HG03342 (cell line): ENCODE data around the gene PDZD2.
"Not testable (repeated sequence)": the region's sequence is repeated elsewhere in the genome, so short reads cannot be mapped to it uniquely, and the experiment has no call there.

ENCODE experiments used
- ATAC-seq: cut with Tn5 transposase; IDR thresholded peaks from one replicate; pipeline ENCODE4 v1.9.1; 2021; ENCODE audit warnings: mild to moderate bottlenecking, moderate library complexity; ENCODE audit not compliant: unreplicated experiment

The PDZD2 gene

GRCh38 chr5:31962871-31963307 is 324.0 kb downstream of the PDZD2 start:
- no peak for ATAC-seq

- no peak for ATAC-seq
Observed at GRCh38 chr5:31963358-31964006, 324.6 kb downstream of the PDZD2 start.

- ATAC-seq: no peak
Observed at GRCh38 chr5:31964007-31964360, 325.1 kb downstream of the PDZD2 start.

- no peak for ATAC-seq
Observed at GRCh38 chr5:31965227-31965626, 326.3 kb downstream of the PDZD2 start.

- ATAC-seq: no peak
Observed at GRCh38 chr5:31966936-31967335, 328.0 kb downstream of the PDZD2 start.

- no peak for ATAC-seq
Observed at GRCh38 chr5:31967461-31967860, 328.5 kb downstream of the PDZD2 start.

- no peak for ATAC-seq
Observed at GRCh38 chr5:31972558-31972957, 333.6 kb downstream of the PDZD2 start.

GRCh38 chr5:31975189-31975612 is 336.3 kb downstream of the PDZD2 start:
- not testable (repeated sequence) for ATAC-seq

GRCh38 chr5:31976169-31976568 is 337.2 kb downstream of the PDZD2 start:
- no peak for ATAC-seq

GRCh38 chr5:31981361-31981945 is 342.5 kb downstream of the PDZD2 start:
- no peak for ATAC-seq

GRCh38 chr5:31982027-31982426 is 343.1 kb downstream of the PDZD2 start:
- no peak for ATAC-seq

GRCh38 chr5:31982621-31983020 is 343.7 kb downstream of the PDZD2 start:
- no peak for ATAC-seq

GRCh38 chr5:31983851-31984250 is 344.9 kb downstream of the PDZD2 start:
- no peak for ATAC-seq

- ATAC-seq: no peak
Observed at GRCh38 chr5:31984691-31985090, 345.8 kb downstream of the PDZD2 start.

GRCh38 chr5:31986101-31986500 is 347.2 kb downstream of the PDZD2 start:
- no peak for ATAC-seq

- ATAC-seq: no peak
Observed at GRCh38 chr5:31987985-31988710, 349.2 kb downstream of the PDZD2 start.

- ATAC-seq: no peak
Observed at GRCh38 chr5:31990081-31990650, 351.2 kb downstream of the PDZD2 start.

- ATAC-seq: no peak
Observed at GRCh38 chr5:31990701-31991110, 351.8 kb downstream of the PDZD2 start.

- no peak for ATAC-seq
Observed at GRCh38 chr5:31992377-31992776, 353.4 kb downstream of the PDZD2 start.

- peak; percentile 44 for ATAC-seq
Observed at GRCh38 chr5:31993165-31993961, 354.4 kb downstream of the PDZD2 start.

GRCh38 chr5:31995006-31995405 is 356.1 kb downstream of the PDZD2 start:
- ATAC-seq: peak; percentile 58
